Tibial artery (tissue), 4 donors: ENCODE results near the gene TEAD2.

ENCODE experiments used
- DNase-seq, 2 donors: peaks; one replicate each; pipeline ENCODE4 v3.0.0-alpha.2; 2019
- H3K27ac ChIP-seq, 2 donors: fragments of 200-600 bp; sonication (generic) in 1 of 2; 1 replicate in 1 of 2; 2 replicates in 1 of 2; pipeline ENCODE4 v1.5.1; 2018 to 2019; ENCODE audit warnings: mild to moderate bottlenecking in 1 of 2
- H3K27me3 ChIP-seq, 2 donors: fragments of 200-600 bp; sonication (generic) in 1 of 2; one replicate each; pipeline versions ENCODE4 v1.5.1 to v1.6.0; 2016 to 2019
- H3K36me3 ChIP-seq, 3 donors: fragments of 200-600 bp; sonication (generic) in 2 of 3; one replicate each; pipeline ENCODE4 v1.5.1; 2016 to 2019; ENCODE audit warnings: mild to moderate bottlenecking in 2 of 3
- H3K4me1 ChIP-seq, 4 donors: fragments of 200-600 bp; sonication (generic) in 2 of 4; 1 replicate in 3 of 4; 2 replicates in 1 of 4; pipeline ENCODE4 v1.5.1; 2016 to 2019
- H3K4me3 ChIP-seq, 2 donors: fragments of 200-600 bp; sonication (generic) in 1 of 2; 1 replicate in 1 of 2; 2 replicates in 1 of 2; pipeline ENCODE4 v1.5.1; 2018 to 2019; ENCODE audit warnings: mild to moderate bottlenecking in 2 of 2
- H3K9me3 ChIP-seq, 3 donors: fragments of 200-600 bp; sonication (generic) in 1 of 3; one replicate each; pipeline ENCODE4 v1.5.1; 2016 to 2019
- CTCF ChIP-seq, 2 experiments: fragments of 200-600 bp in 1 of 2; fragments of 450-650 bp in 1 of 2; IDR thresholded peaks; one replicate each; pipeline ENCODE4 v1.5.1; 2017 to 2019; ENCODE audit warnings: antibody characterized with exemption in 2 of 2, mild to moderate bottlenecking in 1 of 2, moderate library complexity in 1 of 2
- intact Hi-C: fragments of 100-400 bp; cut with DNase I; formaldehyde crosslinking; loops from one replicate; pipeline ENCODE4 v1.15.0; 2023; ENCODE audit warnings: low total_unique reads

Gene TEAD2

GRCh38 chr19:49366110-49366509 lies 3.9 kb upstream of the TEAD2 start:
- peaks cover 0 to 7% (median 0%) of the 10 kb centered on the region in 3 donors for H3K36me3 ChIP-seq
- H3K9me3 ChIP-seq = peaks cover 0 to 26% (median 13%) of the 10 kb centered on the region in 3 donors
- intact Hi-C loops = no loop called here
- H3K27ac ChIP-seq = no peak overlapping the region
- H3K4me3 ChIP-seq = no peak overlapping the region
- DNase-seq = no peak
- TF ChIP-seq CTCF (IDR thresholded peaks at IDR 0.05) = no peak
- H3K4me1 ChIP-seq = peaks cover 2 to 15% (median 5%) of the 10 kb centered on the region in 4 donors
- H3K27me3 ChIP-seq = no peaks in the 10 kb centered on the region

GRCh38 chr19:49364083-49364737 lies 2.0 kb upstream of the TEAD2 start:
- TF ChIP-seq CTCF (IDR thresholded peaks at IDR 0.05) = no peak
- H3K4me3 ChIP-seq = peak overlapping the region; percentile 81 to 98
- H3K4me1 ChIP-seq = peaks cover 2 to 20% (median 11%) of the 10 kb centered on the region in 4 donors
- intact Hi-C loops = no loop called here
- no peaks in the 10 kb centered on the region for H3K27me3 ChIP-seq
- peak in 1 of 2 donors; percentile 71 for DNase-seq
- H3K27ac ChIP-seq = peak overlapping the region; percentile 84 to 96
- peaks cover 0 to 10% (median 7%) of the 10 kb centered on the region in 3 donors for H3K9me3 ChIP-seq
- peaks cover 3 to 8% (median 7%) of the 10 kb centered on the region in 3 donors for H3K36me3 ChIP-seq

GRCh38 chr19:49363268-49364082 lies 1.3 kb upstream of the TEAD2 start, which contains the start of gene DKKL1:
DKKL1 (plus strand) TSS chr19:49363877; CDS start chr19:49363999, 122 bp downstream.
- intact Hi-C loops = no loop called here
- peak; percentile 10 to 18 for TF ChIP-seq CTCF (IDR thresholded peaks at IDR 0.05)
- Histone ChIP-seq H3K27ac (peak within 1 kb of the TSS; percentile 84 to 96), H3K4me1 (peaks cover 2 to 20% (median 11%) of the 10 kb centered on the region in 4 donors), H3K27me3 (no peaks in the 10 kb centered on the region), H3K36me3 (peaks cover 9 to 15% (median 14%) of the 10 kb centered on the region in 3 donors), H3K9me3 (peaks cover 0 to 2% (median 0%) of the 10 kb centered on the region in 3 donors), H3K4me3 (peak within 1 kb of the TSS; percentile 81 to 98)
- DNase-seq = peak; percentile 100

GRCh38 chr19:49362929-49363267 lies 682 bp upstream of the TEAD2 start:
- peaks cover 15 to 21% (median 20%) of the 10 kb centered on the region in 3 donors for H3K36me3 ChIP-seq
- no peak for TF ChIP-seq CTCF (IDR thresholded peaks at IDR 0.05)
- peak overlapping the region; percentile 84 to 96 for H3K27ac ChIP-seq
- H3K4me1 ChIP-seq = peaks cover 2 to 20% (median 11%) of the 10 kb centered on the region in 4 donors
- H3K27me3 ChIP-seq = no peaks in the 10 kb centered on the region
- H3K4me3 ChIP-seq = peak overlapping the region; percentile 81 to 98
- intact Hi-C loops = no loop called here
- no peaks in the 10 kb centered on the region for H3K9me3 ChIP-seq
- peak; percentile 52 to 86 for DNase-seq

- TF ChIP-seq CTCF (IDR thresholded peaks at IDR 0.05) = no peak
- peak; percentile 77 to 91 for DNase-seq
- Histone ChIP-seq H3K27ac (peak overlapping the region; percentile 84 to 96), H3K4me1 (peaks cover 2 to 20% (median 11%) of the 10 kb centered on the region in 4 donors), H3K9me3 (no peaks in the 10 kb centered on the region), H3K4me3 (peak overlapping the region; percentile 81 to 98), H3K27me3 (no peaks in the 10 kb centered on the region), H3K36me3 (peaks cover 16 to 33% (median 27%) of the 10 kb centered on the region in 3 donors)
- intact Hi-C loops = no loop called here
These were observed 673 bp downstream of the TEAD2 start for GRCh38 chr19:49361438-49362047.
